NOMO-1 treated with dmso at 0.1 percent for 144 hours (cell line): Measurements from ENCODE around the gene PSMC5.
"Not testable (repeated sequence)": the region's sequence is repeated elsewhere in the genome, so short reads cannot be mapped to it uniquely, and the experiment has no call there.

Source experiments
- DNase-seq: peaks from one replicate; lab custom pipeline; 2025; ENCODE audit not compliant: unreplicated experiment; lab: John Stamatoyannopoulos, UW

Gene PSMC5

DNA sequence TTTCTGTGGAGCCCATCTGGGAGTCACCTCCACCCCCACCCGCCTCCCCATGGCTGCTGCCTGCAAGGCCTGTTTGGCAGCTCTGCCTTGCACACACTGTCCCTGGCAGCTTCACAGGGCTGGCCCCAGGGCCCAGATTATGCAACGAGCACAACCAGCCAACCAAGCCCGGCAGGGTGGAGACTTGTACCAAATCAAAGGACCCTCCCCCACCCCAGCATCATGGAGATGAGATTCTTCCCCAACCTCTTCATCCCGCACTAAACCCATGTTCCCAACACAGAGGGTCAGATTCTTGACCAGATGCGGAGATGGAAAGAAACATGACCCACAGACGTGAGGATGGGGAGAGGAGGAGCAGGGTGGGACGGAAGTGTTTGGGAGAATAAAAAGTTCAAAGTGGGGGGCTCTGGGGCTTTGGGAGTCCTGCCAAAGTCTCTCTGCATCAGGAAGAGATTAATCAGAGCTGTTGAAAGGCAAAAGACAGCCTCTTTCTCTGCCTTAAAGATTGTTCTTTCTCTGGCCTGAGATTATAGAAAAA, 11.5 kb downstream of the PSMC5 start:
- DNase-seq, result no peak

GRCh38 chr17:63840591-63841349, 13.5 kb downstream of the PSMC5 start:
- no peak for DNase-seq

DNA sequence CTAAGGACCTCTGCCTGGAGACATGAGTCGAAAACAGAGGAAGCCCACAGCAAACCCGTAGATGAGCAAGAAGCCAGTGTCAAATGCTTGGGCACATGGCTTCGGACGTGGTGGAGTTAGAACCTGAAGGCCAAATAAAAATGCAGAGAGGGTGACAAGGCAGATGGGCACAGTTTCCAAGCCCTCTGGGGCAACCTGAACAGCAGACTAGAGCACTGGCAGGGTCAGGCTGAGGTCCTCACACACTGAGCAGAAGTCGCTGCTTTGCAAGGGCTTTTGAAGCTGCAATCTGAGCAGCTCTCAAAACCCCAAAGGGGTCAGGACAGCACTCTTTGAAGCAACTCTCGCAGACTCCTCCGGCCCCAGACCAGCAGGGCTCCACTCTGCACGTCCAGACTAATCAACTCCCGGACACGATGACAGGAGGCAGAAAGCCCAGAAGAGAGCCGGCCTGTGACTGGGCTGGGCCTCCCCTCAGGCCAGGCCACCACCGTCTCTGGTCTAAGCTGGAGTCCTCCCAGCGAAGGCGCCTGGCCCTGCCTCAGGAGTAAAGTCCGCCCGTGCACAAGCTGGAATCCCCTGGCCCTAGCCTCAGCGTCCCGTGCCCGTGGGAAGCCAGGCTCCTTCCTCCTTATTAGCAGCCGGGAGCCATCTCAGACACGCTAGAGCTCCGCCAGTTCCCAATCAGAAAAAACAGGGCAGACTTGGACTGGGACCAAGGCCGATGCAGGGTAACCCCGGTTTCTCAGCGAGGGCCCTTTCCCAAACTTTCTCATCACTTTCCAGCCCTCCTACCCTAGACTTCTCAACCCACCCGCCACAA, 14.3 kb downstream of the PSMC5 start:
- no peak for DNase-seq

GRCh38 chr17:63842173-63842539, 14.9 kb downstream of the PSMC5 start:
- no peak for DNase-seq

GRCh38 chr17:63842540-63843386, 15.5 kb downstream of the PSMC5 start, which contains the start of gene SMARCD2:
Gene SMARCD2 (minus strand): TSS chr17:63842685. CDS start chr17:63842674, 11 bp downstream.
- peak; percentile 95 for DNase-seq

DNA sequence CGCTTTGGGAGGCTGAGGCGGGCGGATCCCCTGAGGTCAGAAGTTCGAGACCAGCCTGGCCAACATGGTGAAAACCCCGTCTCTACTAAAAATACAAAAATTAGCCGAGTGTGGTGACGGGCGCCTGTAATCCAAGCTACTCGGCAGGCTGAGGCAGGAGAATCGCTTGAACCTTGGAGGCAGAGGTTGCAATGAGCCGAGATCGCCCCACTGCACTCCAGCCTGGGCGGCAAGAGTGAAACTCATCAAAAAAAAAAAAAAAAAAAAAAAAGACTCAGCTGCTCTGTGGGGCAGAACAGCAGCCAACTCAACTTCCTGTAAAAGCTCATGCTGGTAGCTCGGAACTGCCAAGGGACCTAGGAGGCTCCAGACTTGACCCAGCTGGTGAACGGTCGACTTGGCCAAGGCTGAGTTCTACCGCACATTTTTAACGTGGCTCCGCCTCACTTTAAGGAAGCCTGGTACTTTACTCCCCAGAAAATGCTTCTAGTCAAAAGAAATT, 16.2 kb downstream of the PSMC5 start:
- DNase-seq, result peak; percentile 58

GRCh38 chr17:63843910-63844677, 16.9 kb downstream of the PSMC5 start:
- DNase-seq, result no peak

DNA sequence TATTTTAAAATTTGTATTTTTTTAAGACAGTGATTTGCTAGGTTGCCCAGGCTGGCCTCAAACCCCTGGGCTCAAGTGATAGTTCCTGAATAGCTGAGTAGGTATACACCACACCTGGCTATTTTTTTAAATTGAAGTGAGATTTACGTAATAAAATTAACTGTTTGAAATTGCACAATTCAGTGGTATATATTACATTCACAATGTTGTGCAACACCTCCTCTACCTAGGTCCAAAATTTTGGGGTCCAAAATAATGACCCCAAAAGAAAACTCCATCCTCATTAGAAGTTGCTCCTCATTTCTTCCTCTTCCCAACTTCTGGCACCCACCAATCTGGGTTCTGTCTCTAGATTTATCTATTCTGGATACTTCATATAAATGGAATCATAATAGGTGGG, 18.3 kb downstream of the PSMC5 start:
- DNase-seq, result no peak

GRCh38 chr17:63847525-63848249, 20.5 kb downstream of the PSMC5 start:
- DNase-seq, result no peak

GRCh38 chr17:63848834-63849689, 21.8 kb downstream of the PSMC5 start:
- DNase-seq, result peak; percentile 95

- DNase-seq, result no peak
Measured at GRCh38 chr17:63850401-63850800, 23.2 kb downstream of the PSMC5 start.

- DNase-seq, result no peak
Measured at GRCh38 chr17:63853260-63853659, 26.0 kb downstream of the PSMC5 start.

- no peak for DNase-seq
Measured at GRCh38 chr17:63854709-63855108, 27.5 kb downstream of the PSMC5 start.

GRCh38 chr17:63855185-63855584, 28.0 kb downstream of the PSMC5 start:
- DNase-seq, result no peak

DNA sequence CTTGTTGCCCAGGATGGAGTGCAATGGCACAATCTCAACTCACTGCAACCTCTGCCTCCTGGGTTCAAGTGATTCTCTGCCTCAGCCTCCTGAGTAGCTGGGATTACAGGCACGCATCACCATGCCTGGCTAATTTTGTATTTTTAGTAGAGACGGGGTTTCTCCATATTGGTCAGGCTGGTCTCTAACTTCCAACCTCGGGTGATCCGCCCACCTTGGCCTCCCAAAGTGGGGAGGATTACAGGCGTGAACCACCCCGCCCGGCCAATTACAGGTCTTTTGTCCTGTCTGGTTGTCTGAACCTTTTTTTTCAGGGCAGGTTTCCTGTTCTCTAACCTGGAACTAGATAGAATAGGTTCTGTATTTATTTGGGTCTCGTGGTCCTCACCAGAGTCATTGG, 29.2 kb downstream of the PSMC5 start:
- DNase-seq, result not testable (repeated sequence)

DNA sequence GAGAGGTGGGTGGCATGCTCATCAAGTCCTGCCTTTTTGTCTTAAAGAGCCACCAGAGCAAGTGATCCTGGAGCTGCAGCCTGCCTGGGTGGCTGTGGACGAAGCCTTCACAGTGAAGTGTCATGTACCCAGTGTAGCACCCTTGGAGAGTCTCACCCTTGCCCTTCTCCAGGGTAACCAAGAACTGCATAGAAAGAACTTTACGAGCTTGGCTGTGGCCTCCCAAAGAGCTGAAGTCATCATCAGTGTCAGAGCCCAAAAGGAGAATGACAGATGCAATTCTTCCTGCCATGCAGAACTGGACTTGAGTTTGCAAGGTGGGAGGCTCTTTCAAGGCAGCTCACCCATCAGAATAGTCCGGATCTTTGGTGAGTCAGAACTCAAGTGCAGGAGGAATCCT, 32.0 kb downstream of the PSMC5 start:
- DNase-seq, result no peak

- DNase-seq, result not testable (repeated sequence)
Measured at GRCh38 chr17:63866625-63867024, 39.4 kb downstream of the PSMC5 start.

- DNase-seq, result not testable (repeated sequence)
Measured at GRCh38 chr17:63869491-63870291, 42.5 kb downstream of the PSMC5 start.
